PC-3 (cell line): Measurements from ENCODE around the gene MTX1. TPM values are rescaled to one million over a fixed set of nuclear protein-coding genes. Genes with fewer than 3 reads are reported as not detected.
"Not testable (repeated sequence)": the region's sequence is repeated elsewhere in the genome, so short reads cannot be mapped to it uniquely, and the experiment has no call there.

ENCODE experiments used
- ATAC-seq: fragments of 200-7000 bp; cut with Tn5 transposase; 2 replicates; pipeline ENCODE4 v1.9.1; 2020; ENCODE audit warnings: mild to moderate bottlenecking, moderate library complexity
- BruUV-seq: library from RNA; stranded (reverse); fragments of 400-500 nt; replicated peaks from 2 replicates; lab custom pipeline; 2021; lab: Mats Ljungman, UMichigan
- CTCF ChIA-PET: fragments of 300-600 bp; sonication (Branson Sonifier 250); formaldehyde crosslinking; loops from one replicate; lab custom pipeline; 2022; ENCODE audit warnings: antibody characterized with exemption; lab: Charles Lee
- POLR2A ChIA-PET: fragments of 300-600 bp; sonication (Branson Sonifier 250); formaldehyde crosslinking; loops from one replicate; lab custom pipeline; 2022; ENCODE audit warnings: antibody characterized with exemption; ENCODE audit not compliant: unreplicated experiment; lab: Charles Lee
- DNase-seq: peaks from one replicate; pipeline ENCODE4 v3.0.0-alpha.2; 2015
- H2AFZ ChIP-seq: fragments of 300-600 bp; sonication (generic); 2 replicates; pipeline ENCODE4 v1.6.0; 2016; ENCODE audit warnings: antibody characterized with exemption, low read length
- H3F3A ChIP-seq: fragments of 300-600 bp; sonication (generic); one replicate; pipeline ENCODE4 v1.6.0; 2017; ENCODE audit warnings: antibody characterized with exemption, low read length, control low read depth, mild to moderate bottlenecking; ENCODE audit not compliant: unreplicated experiment
- H3K27ac ChIP-seq: fragments of 300-600 bp; sonication (generic); 2 replicates; pipeline ENCODE4 v1.5.1; 2016; ENCODE audit warnings: mild to moderate bottlenecking, low read length
- H3K27me3 ChIP-seq: fragments of 300-600 bp; sonication (generic); 2 replicates; pipeline ENCODE4 v1.6.1; 2016; ENCODE audit warnings: low read length, mixed read lengths
- H3K36me3 ChIP-seq: fragments of 300-600 bp; sonication (generic); 2 replicates; pipeline ENCODE4 v1.6.1; 2016; ENCODE audit warnings: low read depth, mixed run types, low read length, mixed read lengths
- H3K4me1 ChIP-seq: fragments of 300-600 bp; sonication (generic); 2 replicates; pipeline ENCODE4 v1.5.1; 2016; ENCODE audit warnings: low read length; ENCODE audit not compliant: insufficient read depth
- H3K4me2 ChIP-seq: fragments of 300-600 bp; sonication (generic); 2 replicates; pipeline ENCODE4 v1.6.0; 2016; ENCODE audit warnings: low read length
- H3K4me3 ChIP-seq: fragments of 300-600 bp; sonication (generic); 2 replicates; pipeline ENCODE4 v1.5.1; 2016; ENCODE audit warnings: mild to moderate bottlenecking, low read length, mixed read lengths
- H3K79me2 ChIP-seq: fragments of 300-600 bp; sonication (generic); 2 replicates; pipeline ENCODE4 v1.6.1; 2017; ENCODE audit warnings: low read length, mixed read lengths
- H3K9ac ChIP-seq: fragments of 300-600 bp; sonication (generic); 2 replicates; pipeline ENCODE4 v1.6.0; 2016; ENCODE audit warnings: mild to moderate bottlenecking, low read length
- H3K9me2 ChIP-seq: fragments of 300-600 bp; sonication (generic); replicated peaks from 2 replicates; pipeline ENCODE4 v1.6.1; 2016; ENCODE audit warnings: mixed run types, low read length, mixed read lengths
- H3K9me3 ChIP-seq: fragments of 300-600 bp; sonication (generic); 2 replicates; pipeline ENCODE4 v1.6.1; 2016; ENCODE audit warnings: low read length, mixed read lengths
- H4K20me1 ChIP-seq: fragments of 300-600 bp; sonication (generic); 2 replicates; pipeline ENCODE4 v1.6.1; 2016; ENCODE audit warnings: low read length, mixed read lengths
- EZH2 ChIP-seq: fragments of 300-600 bp; sonication (generic); IDR thresholded peaks from one replicate; pipeline ENCODE4 v1.6.1; 2017; ENCODE audit warnings: antibody characterized with exemption, mild to moderate bottlenecking, low read length; ENCODE audit not compliant: unreplicated experiment
- EZH2phosphoT487 ChIP-seq: fragments of 300-600 bp; sonication (generic); IDR thresholded peaks from 2 replicates; pipeline ENCODE4 v1.6.1; 2018; ENCODE audit warnings: mild to moderate bottlenecking, antibody characterized with exemption, low read length, borderline replicate concordance
- intact Hi-C: fragments of 100-400 bp; cut with micrococcal nuclease; formaldehyde crosslinking; loops from 2 replicates; pipeline ENCODE4 v1.9.0; 2023
- total RNA-seq: library from RNA; depleted of rRNA; stranded (reverse); fragments of >200 nt; gene quantifications from 2 replicates; pipeline ENCODE4 v1.2.3, GENCODE V29; 2014
- TF ChIP-seq, protein P1 (sequence below): fragments of 300-600 bp; sonication (generic); conservative IDR thresholded peaks from 2 replicates; pipeline ENCODE4 v1.5.1; 2017; ENCODE audit warnings: antibody characterized with exemption, low read depth, mild to moderate bottlenecking, low read length

MTX1 gene
- total RNA-seq, 1 experiment from 2014 or later: 152 TPM

GRCh38 chr1:155187456-155187891 lies 21.0 kb upstream of the MTX1 start:
- Histone ChIP-seq H3K9me2 (no peaks in the 10 kb centered on the region), H3K36me3 (no peaks in the 10 kb centered on the region), H3K4me3 (no peak overlapping the region), H4K20me1 (no peaks in the 10 kb centered on the region), H2AFZ (no peak overlapping the region), H3K4me2 (no peak overlapping the region), H3K9me3 (no peaks in the 10 kb centered on the region), H3K79me2 (no peaks in the 10 kb centered on the region), H3F3A (peaks cover 3% of the 10 kb centered on the region), H3K4me1 (peaks cover 2% of the 10 kb centered on the region), H3K9ac (no peak overlapping the region), H3K27me3 (no peaks in the 10 kb centered on the region), H3K27ac (no peak overlapping the region)
- no TSS peak for BruUV-seq
- DNase-seq: no peak
- ChIA-PET CTCF (no interaction called here), POLR2A (no interaction called here)
- intact Hi-C loops: no loop called here
- TF ChIP-seq, protein P1, sequence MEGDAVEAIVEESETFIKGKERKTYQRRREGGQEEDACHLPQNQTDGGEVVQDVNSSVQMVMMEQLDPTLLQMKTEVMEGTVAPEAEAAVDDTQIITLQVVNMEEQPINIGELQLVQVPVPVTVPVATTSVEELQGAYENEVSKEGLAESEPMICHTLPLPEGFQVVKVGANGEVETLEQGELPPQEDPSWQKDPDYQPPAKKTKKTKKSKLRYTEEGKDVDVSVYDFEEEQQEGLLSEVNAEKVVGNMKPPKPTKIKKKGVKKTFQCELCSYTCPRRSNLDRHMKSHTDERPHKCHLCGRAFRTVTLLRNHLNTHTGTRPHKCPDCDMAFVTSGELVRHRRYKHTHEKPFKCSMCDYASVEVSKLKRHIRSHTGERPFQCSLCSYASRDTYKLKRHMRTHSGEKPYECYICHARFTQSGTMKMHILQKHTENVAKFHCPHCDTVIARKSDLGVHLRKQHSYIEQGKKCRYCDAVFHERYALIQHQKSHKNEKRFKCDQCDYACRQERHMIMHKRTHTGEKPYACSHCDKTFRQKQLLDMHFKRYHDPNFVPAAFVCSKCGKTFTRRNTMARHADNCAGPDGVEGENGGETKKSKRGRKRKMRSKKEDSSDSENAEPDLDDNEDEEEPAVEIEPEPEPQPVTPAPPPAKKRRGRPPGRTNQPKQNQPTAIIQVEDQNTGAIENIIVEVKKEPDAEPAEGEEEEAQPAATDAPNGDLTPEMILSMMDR: no peak
- TF ChIP-seq EZH2phosphoT487 (no peak), EZH2 (no peak)
- ATAC-seq: no peak

- Histone ChIP-seq H3F3A (peaks cover 3% of the 10 kb centered on the region), H2AFZ (no peak overlapping the region), H3K9ac (no peak overlapping the region), H3K4me1 (peaks cover 9% of the 10 kb centered on the region), H3K9me3 (no peaks in the 10 kb centered on the region), H3K27ac (no peak overlapping the region), H3K9me2 (no peaks in the 10 kb centered on the region), H3K4me3 (no peak overlapping the region), H3K79me2 (no peaks in the 10 kb centered on the region), H3K36me3 (no peaks in the 10 kb centered on the region), H3K27me3 (no peaks in the 10 kb centered on the region), H3K4me2 (no peak overlapping the region), H4K20me1 (no peaks in the 10 kb centered on the region)
- intact Hi-C loops: no loop called here
- ChIA-PET CTCF (no interaction called here), POLR2A (no interaction called here)
- no TSS peak for BruUV-seq
- no peak for TF ChIP-seq EZH2
- TF ChIP-seq, protein P1: no peak
- no peak for TF ChIP-seq EZH2phosphoT487
- DNase-seq (no peak), ATAC-seq (no peak)
Observed at GRCh38 chr1:155188268-155188667, 20.2 kb upstream of the MTX1 start.

DNA sequence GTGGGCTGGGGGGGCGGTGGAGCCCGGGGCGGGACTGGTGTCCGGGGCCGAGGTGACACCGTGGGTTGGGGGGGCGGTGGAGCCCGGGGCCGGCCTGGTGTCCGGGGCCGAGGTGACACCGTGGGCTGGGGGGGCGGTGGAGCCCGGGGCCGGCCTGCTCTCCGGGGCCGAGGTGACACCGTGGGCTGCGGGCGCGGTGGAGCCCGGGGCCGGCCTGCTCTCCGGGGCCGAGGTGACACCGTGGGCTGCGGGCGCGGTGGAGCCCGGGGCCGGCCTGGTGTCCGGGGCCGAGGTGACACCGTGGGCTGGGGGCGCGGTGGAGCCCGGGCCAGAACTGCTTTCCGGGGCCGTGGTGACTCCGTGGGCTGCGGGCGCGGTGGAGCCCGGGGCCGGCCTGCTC lies 18.6 kb upstream of the MTX1 start:
- POLR2A ChIA-PET, ATAC-seq, H4K20me1 ChIP-seq, DNase-seq, H3K9ac ChIP-seq, H3K27me3 ChIP-seq, H3K9me2 ChIP-seq, CTCF ChIA-PET, H3K36me3 ChIP-seq, H3K9me3 ChIP-seq, H3F3A ChIP-seq, H3K27ac ChIP-seq, BruUV-seq, H3K4me3 ChIP-seq, H3K79me2 ChIP-seq, H2AFZ ChIP-seq, H3K4me2 ChIP-seq: not testable (repeated sequence)
- intact Hi-C loops: loop anchor here (5.0 kb wide), 1 partner anchor 37 kb away; no protein-coding TSS in a partner anchor
- peaks cover 20% of the 10 kb centered on the region for H3K4me1 ChIP-seq
